Measurements from ENCODE around the gene NUP153.

Gene NUP153

GRCh38 chr6:17629824-17630510, 76.8 kb downstream of the NUP153 start:
- no peaks in the 10 kb centered on the region for H3K9me3 Mint-ChIP-seq
- H3K27me3 Mint-ChIP-seq, result no peaks in the 10 kb centered on the region
- intact Hi-C loops (cut with micrococcal nuclease), result no loop called here
- H3K27ac Mint-ChIP-seq, result peak overlapping the region; percentile 42
- H3K4me1 Mint-ChIP-seq (ENCODE audit: low read depth), result peaks cover 10% of the 10 kb centered on the region
- no peak overlapping the region for H3K4me3 Mint-ChIP-seq
- H3K36me3 Mint-ChIP-seq (ENCODE audit: low read depth), result peaks cover 89% of the 10 kb centered on the region

GRCh38 chr6:17628873-17629272, 77.9 kb downstream of the NUP153 start:
- H3K36me3 Mint-ChIP-seq (ENCODE audit: low read depth), result peaks cover 90% of the 10 kb centered on the region
- H3K4me3 Mint-ChIP-seq, result no peak overlapping the region
- intact Hi-C loops (cut with micrococcal nuclease), result no loop called here
- H3K9me3 Mint-ChIP-seq, result no peaks in the 10 kb centered on the region
- peaks cover 8% of the 10 kb centered on the region for H3K4me1 Mint-ChIP-seq (ENCODE audit: low read depth)
- H3K27me3 Mint-ChIP-seq, result no peaks in the 10 kb centered on the region
- no peak overlapping the region for H3K27ac Mint-ChIP-seq

- no peaks in the 10 kb centered on the region for H3K27me3 Mint-ChIP-seq
- intact Hi-C loops (cut with micrococcal nuclease), result no loop called here
- H3K4me1 Mint-ChIP-seq (ENCODE audit: low read depth), result no peaks in the 10 kb centered on the region
- no peaks in the 10 kb centered on the region for H3K9me3 Mint-ChIP-seq
- H3K4me3 Mint-ChIP-seq, result no peak overlapping the region
- no peak overlapping the region for H3K27ac Mint-ChIP-seq
- H3K36me3 Mint-ChIP-seq (ENCODE audit: low read depth), result peaks cover 90% of the 10 kb centered on the region
Observed at GRCh38 chr6:17624396-17624795, 82.3 kb downstream of the NUP153 start.

DNA sequence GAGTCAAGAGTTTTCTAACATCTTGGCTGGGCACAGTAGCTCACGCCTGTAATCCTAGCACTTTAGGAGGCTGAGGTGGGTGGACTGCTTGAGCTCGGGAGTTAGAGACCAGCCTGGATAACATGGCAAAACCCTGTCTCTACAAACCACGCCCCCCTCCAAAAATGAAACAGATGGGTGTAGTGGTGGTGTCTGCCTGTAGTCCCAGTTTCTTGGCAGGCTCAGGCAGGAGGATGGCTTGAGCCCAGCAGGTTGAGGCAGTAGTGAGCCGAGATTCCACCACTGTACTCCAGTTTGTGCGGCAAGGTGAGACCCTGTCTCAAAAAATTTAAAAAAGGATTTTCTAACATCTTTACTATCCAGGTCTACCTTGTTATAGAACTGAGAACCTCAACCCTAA, 84.6 kb downstream of the NUP153 start:
- intact Hi-C loops (cut with micrococcal nuclease), result no loop called here
- Mint-ChIP-seq H3K27ac (no peak overlapping the region), H3K4me1 (ENCODE audit: low read depth) (no peaks in the 10 kb centered on the region)

DNA sequence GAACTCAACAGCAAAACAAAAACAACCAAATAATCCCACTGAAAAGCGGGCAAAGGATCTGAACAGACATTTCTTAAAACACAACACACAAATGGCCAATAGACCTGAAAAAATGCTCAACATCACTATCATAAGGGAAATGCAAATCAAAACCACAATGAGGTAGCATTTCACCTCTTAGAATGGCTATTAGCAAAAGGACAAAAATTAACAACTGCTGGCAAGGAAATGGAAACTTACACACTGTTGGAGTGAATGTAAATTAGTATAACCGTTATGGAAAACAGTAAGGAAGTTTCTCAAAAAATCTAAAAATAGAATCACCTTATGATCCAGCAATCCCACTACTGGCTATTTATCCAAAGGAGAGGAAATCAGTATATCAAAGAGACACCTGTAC, 85.7 kb downstream of the NUP153 start:
- Mint-ChIP-seq H3K4me3 (no peak overlapping the region), H3K9me3 (no peaks in the 10 kb centered on the region), H3K4me1 (ENCODE audit: low read depth) (no peaks in the 10 kb centered on the region), H3K27me3 (no peaks in the 10 kb centered on the region), H3K27ac (no peak overlapping the region), H3K36me3 (ENCODE audit: low read depth) (peaks cover 99% of the 10 kb centered on the region)
- intact Hi-C loops (cut with micrococcal nuclease), result no loop called here

More for the DNA sequence above, 84.6 kb downstream of the NUP153 start:
- H3K36me3 Mint-ChIP-seq (ENCODE audit: low read depth), result peaks cover 89% of the 10 kb centered on the region
- no peaks in the 10 kb centered on the region for H3K27me3 Mint-ChIP-seq
- no peaks in the 10 kb centered on the region for H3K9me3 Mint-ChIP-seq
- H3K4me3 Mint-ChIP-seq, result no peak overlapping the region

GRCh38 chr6:17615794-17616193, 90.9 kb downstream of the NUP153 start:
- Mint-ChIP-seq H3K27me3 (no peaks in the 10 kb centered on the region), H3K4me1 (ENCODE audit: low read depth) (no peaks in the 10 kb centered on the region), H3K9me3 (no peaks in the 10 kb centered on the region), H3K27ac (no peak overlapping the region), H3K36me3 (ENCODE audit: low read depth) (peaks cover 74% of the 10 kb centered on the region), H3K4me3 (no peak overlapping the region)
- intact Hi-C loops (cut with micrococcal nuclease), result no loop called here

DNA sequence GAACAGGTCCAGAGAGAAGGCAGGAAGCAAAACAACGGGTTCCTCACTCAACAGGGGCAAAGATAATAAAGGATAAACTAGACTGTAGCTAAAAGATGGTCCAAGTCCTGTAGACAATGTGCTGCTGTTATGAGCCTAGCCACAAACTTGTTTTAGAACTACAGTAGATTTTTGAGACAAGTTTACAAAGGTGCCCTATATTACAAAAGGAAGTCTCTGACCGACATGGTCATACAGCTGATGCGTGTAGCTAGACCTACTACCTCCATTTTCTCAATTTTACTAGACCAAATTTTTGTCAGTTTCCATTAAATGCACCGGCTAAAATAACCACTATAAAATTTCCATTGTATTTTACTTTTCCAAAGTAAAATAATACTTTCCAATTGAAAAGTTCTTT, 94.7 kb downstream of the NUP153 start:
- peaks cover 50% of the 10 kb centered on the region for H3K36me3 Mint-ChIP-seq (ENCODE audit: low read depth)
- intact Hi-C loops (cut with micrococcal nuclease), result no loop called here

DNA sequence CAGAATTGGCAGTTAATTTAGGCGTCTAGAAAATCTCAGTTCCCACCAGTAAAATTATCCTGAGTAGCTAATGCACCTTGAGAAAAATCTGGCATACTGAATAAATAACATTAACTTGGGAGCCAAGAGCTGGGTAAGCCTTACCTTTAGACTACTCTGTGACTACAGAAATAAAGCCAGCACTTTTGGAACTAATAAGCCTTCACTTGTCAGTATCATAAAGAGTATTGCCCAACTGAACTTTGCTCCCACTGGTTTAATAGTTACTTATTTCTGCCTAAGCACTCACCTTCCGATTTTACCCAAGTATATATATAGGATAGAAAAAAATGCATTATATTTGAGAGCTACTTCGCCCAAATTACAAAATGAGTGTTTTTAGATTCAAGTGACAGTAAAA, 95.9 kb downstream of the NUP153 start:
- peaks cover 47% of the 10 kb centered on the region for H3K36me3 Mint-ChIP-seq (ENCODE audit: low read depth)
- no peak overlapping the region for H3K27ac Mint-ChIP-seq
- H3K27me3 Mint-ChIP-seq, result no peaks in the 10 kb centered on the region
- H3K4me3 Mint-ChIP-seq, result no peak overlapping the region
- H3K4me1 Mint-ChIP-seq (ENCODE audit: low read depth), result no peaks in the 10 kb centered on the region
- intact Hi-C loops (cut with micrococcal nuclease), result no loop called here
- H3K9me3 Mint-ChIP-seq, result no peaks in the 10 kb centered on the region

More for the DNA sequence above, 94.7 kb downstream of the NUP153 start:
- Mint-ChIP-seq H3K9me3 (no peaks in the 10 kb centered on the region), H3K4me1 (ENCODE audit: low read depth) (no peaks in the 10 kb centered on the region), H3K4me3 (no peak overlapping the region), H3K27me3 (no peaks in the 10 kb centered on the region), H3K27ac (no peak overlapping the region)

GRCh38 chr6:17606606-17607005, 100.1 kb downstream of the NUP153 start:
- H3K27ac Mint-ChIP-seq, result no peak overlapping the region
- intact Hi-C loops (cut with micrococcal nuclease), result no loop called here
- no peak overlapping the region for H3K4me3 Mint-ChIP-seq
- H3K9me3 Mint-ChIP-seq, result no peaks in the 10 kb centered on the region
- no peaks in the 10 kb centered on the region for H3K27me3 Mint-ChIP-seq
- peaks cover 5% of the 10 kb centered on the region for H3K4me1 Mint-ChIP-seq (ENCODE audit: low read depth)
- peaks cover 38% of the 10 kb centered on the region for H3K36me3 Mint-ChIP-seq (ENCODE audit: low read depth)

- H3K27ac Mint-ChIP-seq, result no peak overlapping the region
- H3K27me3 Mint-ChIP-seq, result peaks cover 3% of the 10 kb centered on the region
- peaks cover 39% of the 10 kb centered on the region for H3K36me3 Mint-ChIP-seq (ENCODE audit: low read depth)
- peaks cover 13% of the 10 kb centered on the region for H3K4me1 Mint-ChIP-seq (ENCODE audit: low read depth)
- no peaks in the 10 kb centered on the region for H3K9me3 Mint-ChIP-seq
- intact Hi-C loops (cut with micrococcal nuclease), result no loop called here
- no peak overlapping the region for H3K4me3 Mint-ChIP-seq
Observed at GRCh38 chr6:17602888-17603287, 103.8 kb downstream of the NUP153 start.

DNA sequence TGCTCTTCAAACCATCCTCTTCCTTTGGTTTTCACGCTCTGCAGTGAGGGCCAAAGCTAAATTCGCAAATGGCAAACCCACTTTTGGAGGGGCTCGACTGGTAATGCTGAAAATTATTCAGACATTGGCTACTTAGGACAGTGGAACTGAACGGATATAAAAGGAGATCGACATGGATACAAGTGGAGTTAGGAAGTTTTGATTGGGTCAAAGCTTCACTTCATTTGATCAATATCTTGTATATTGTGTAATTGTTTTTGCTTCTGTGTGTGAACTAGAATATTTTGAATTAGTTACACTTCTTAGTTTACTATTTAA, 105.4 kb downstream of the NUP153 start:
- peak overlapping the region; percentile 92 for H3K4me3 Mint-ChIP-seq

GRCh38 chr6:17600527-17601385, 106.0 kb downstream of the NUP153 start:
- Mint-ChIP-seq H3K9me3 (no peaks in the 10 kb centered on the region), H3K27ac (peak overlapping the region; percentile 88), H3K4me3 (peak overlapping the region; percentile 92), H3K27me3 (peaks cover 3% of the 10 kb centered on the region), H3K4me1 (ENCODE audit: low read depth) (peaks cover 13% of the 10 kb centered on the region), H3K36me3 (ENCODE audit: low read depth) (peaks cover 28% of the 10 kb centered on the region)
- intact Hi-C loops (cut with micrococcal nuclease), result no loop called here

More for the DNA sequence above, 105.4 kb downstream of the NUP153 start:
- H3K27me3 Mint-ChIP-seq, result peaks cover 3% of the 10 kb centered on the region
- H3K27ac Mint-ChIP-seq, result peak overlapping the region; percentile 88
- H3K36me3 Mint-ChIP-seq (ENCODE audit: low read depth), result peaks cover 33% of the 10 kb centered on the region
- H3K4me1 Mint-ChIP-seq (ENCODE audit: low read depth), result peaks cover 13% of the 10 kb centered on the region
- H3K9me3 Mint-ChIP-seq, result no peaks in the 10 kb centered on the region
- intact Hi-C loops (cut with micrococcal nuclease), result no loop called here

DNA sequence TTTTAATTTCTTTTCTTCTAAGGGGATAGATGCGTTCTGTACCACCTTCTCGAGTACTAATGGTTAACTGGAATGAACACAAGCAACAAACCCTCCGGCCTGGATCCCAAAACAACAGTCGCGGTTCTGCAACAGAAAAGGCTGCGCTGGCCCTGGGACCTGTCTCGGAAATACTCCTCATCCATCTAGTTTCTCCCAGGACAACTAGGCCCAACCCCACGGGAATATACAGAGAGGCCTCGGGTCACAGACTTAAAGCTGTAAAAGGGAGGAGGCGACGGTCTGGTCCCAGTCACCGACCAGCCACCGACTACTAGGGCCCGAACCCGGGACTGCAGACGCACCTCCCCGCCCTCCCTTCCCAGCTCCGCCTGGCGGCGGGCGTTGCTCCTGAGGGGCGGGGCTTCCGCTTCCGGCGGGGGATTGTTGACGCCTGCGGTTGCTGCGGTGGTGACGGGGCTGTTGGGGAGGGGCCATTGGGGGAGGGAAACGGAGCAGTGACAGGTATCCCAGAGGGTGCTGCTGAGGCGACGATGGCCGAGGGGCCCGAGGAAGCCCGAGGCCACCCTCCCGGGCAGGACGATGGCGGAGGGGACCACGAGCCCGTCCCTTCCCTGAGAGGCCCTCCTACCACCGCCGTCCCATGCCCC, 106.7 kb downstream of the NUP153 start, which contains the start of gene FAM8A1:
Gene FAM8A1, plus strand, starts transcription at position 426 of the 650 bp plus-strand sequence. Its CDS starts 108 bp downstream, at position 534.
- Mint-ChIP-seq H3K27me3 (peaks cover 3% of the 10 kb centered on the region), H3K36me3 (ENCODE audit: low read depth) (peaks cover 28% of the 10 kb centered on the region), H3K4me1 (ENCODE audit: low read depth) (peaks cover 13% of the 10 kb centered on the region), H3K9me3 (no peaks in the 10 kb centered on the region), H3K27ac (peak within 1 kb of the TSS; percentile 88), H3K4me3 (peak within 1 kb of the TSS; percentile 92)
- intact Hi-C loops (cut with micrococcal nuclease), result no loop called here

DNA sequence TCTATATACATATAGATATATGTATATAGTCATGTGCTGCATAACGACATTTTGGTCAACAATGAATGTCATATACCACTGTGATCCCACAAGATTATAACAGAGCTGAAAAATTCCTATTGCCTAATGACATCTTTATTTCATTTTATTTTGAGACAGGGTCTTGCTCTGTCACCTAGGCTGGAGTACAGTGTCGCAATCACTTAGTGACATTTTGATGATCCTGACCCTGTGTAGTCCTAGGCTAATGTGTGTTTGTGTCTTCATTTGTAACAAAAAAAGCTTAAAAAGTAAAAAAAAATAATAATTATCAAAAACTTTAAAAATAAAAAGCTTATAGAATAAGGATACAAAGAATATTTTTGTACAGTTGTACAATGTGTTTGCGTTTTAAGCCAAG, 110.6 kb downstream of the NUP153 start:
- H3K9me3 Mint-ChIP-seq, result no peaks in the 10 kb centered on the region

More for the DNA sequence above, 110.6 kb downstream of the NUP153 start:
- H3K36me3 Mint-ChIP-seq (ENCODE audit: low read depth), result peaks cover 11% of the 10 kb centered on the region
- peaks cover 3% of the 10 kb centered on the region for H3K27me3 Mint-ChIP-seq
- H3K4me1 Mint-ChIP-seq (ENCODE audit: low read depth), result peaks cover 19% of the 10 kb centered on the region
- H3K27ac Mint-ChIP-seq, result no peak overlapping the region
- intact Hi-C loops (cut with micrococcal nuclease), result no loop called here
- no peak overlapping the region for H3K4me3 Mint-ChIP-seq
